MM.1S (cell line): ENCODE data around the gene SLC9A3.

Experiments used
- DNase-seq: peaks from one replicate; pipeline ENCODE4 v3.0.0-alpha.2; 2015
- H2AFZ ChIP-seq: fragments of 300-600 bp; sonication (generic); 2 replicates; pipeline ENCODE4 v1.6.0; 2016; ENCODE audit warnings: antibody characterized with exemption, low read length
- H3F3A ChIP-seq: fragments of 300-600 bp; sonication (generic); 2 replicates; pipeline ENCODE4 v1.6.1; 2016; ENCODE audit warnings: mild to moderate bottlenecking, antibody characterized with exemption, low read length, moderate library complexity, mixed read lengths; ENCODE audit not compliant: insufficient read depth
- H3K27ac ChIP-seq: fragments of 300-600 bp; sonication (generic); 2 replicates; pipeline ENCODE4 v1.5.1; 2016; ENCODE audit warnings: mild to moderate bottlenecking, low read length
- H3K27me3 ChIP-seq: fragments of 300-600 bp; sonication (generic); replicated peaks from 2 replicates; pipeline ENCODE4 v1.6.0; 2016; ENCODE audit warnings: low read length; ENCODE audit not compliant: insufficient read depth
- H3K36me3 ChIP-seq: fragments of 300-600 bp; sonication (generic); replicated peaks from 2 replicates; pipeline ENCODE4 v1.6.1; 2016; ENCODE audit warnings: mild to moderate bottlenecking, low read length, mixed read lengths; ENCODE audit not compliant: insufficient read depth
- H3K4me1 ChIP-seq: fragments of 300-600 bp; sonication (generic); 2 replicates; pipeline ENCODE4 v1.6.1; 2016; ENCODE audit warnings: low read length, mixed read lengths
- H3K4me2 ChIP-seq: fragments of 300-600 bp; sonication (generic); 2 replicates; pipeline ENCODE4 v1.6.0; 2016; ENCODE audit warnings: low read depth, low read length
- H3K4me3 ChIP-seq: fragments of 300-600 bp; sonication (generic); 2 replicates; pipeline ENCODE4 v1.5.1; 2016; ENCODE audit warnings: low read length, mixed read lengths
- H3K79me2 ChIP-seq: fragments of 300-600 bp; sonication (generic); 2 replicates; pipeline ENCODE4 v1.6.1; 2016; ENCODE audit warnings: mixed run types, low read length, mixed read lengths
- H3K9ac ChIP-seq: fragments of 300-600 bp; sonication (generic); 2 replicates; pipeline ENCODE4 v1.6.1; 2016; ENCODE audit warnings: low read length, mixed read lengths
- H3K9me2 ChIP-seq: fragments of 300-600 bp; sonication (generic); replicated peaks from 2 replicates; pipeline ENCODE4 v1.6.1; 2016; ENCODE audit warnings: mild to moderate bottlenecking, low read length, mixed read lengths; ENCODE audit not compliant: insufficient read depth
- H3K9me3 ChIP-seq: fragments of 300-600 bp; sonication (generic); replicated peaks from 2 replicates; pipeline ENCODE4 v1.6.1; 2016; ENCODE audit warnings: mild to moderate bottlenecking, low read length, mixed read lengths; ENCODE audit not compliant: insufficient read depth
- H4K20me1 ChIP-seq: fragments of 300-600 bp; sonication (generic); 2 replicates; pipeline ENCODE4 v1.6.1; 2016; ENCODE audit warnings: mild to moderate bottlenecking, low read length, moderate library complexity, mixed read lengths; ENCODE audit not compliant: insufficient read depth
- EZH2 ChIP-seq: fragments of 300-600 bp; sonication (generic); optimal IDR thresholded peaks from 2 replicates; pipeline ENCODE3; 2017; ENCODE audit warnings: low read depth, mild to moderate bottlenecking, antibody characterized with exemption, low read length, mixed read lengths
- EZH2phosphoT487 ChIP-seq: fragments of 300-600 bp; sonication (generic); IDR thresholded peaks from 2 replicates; pipeline ENCODE4 v1.6.1; 2018; ENCODE audit warnings: antibody characterized with exemption, low read length
- TF ChIP-seq, protein P1 (sequence below): fragments of 300-600 bp; sonication (generic); IDR thresholded peaks from 2 replicates; pipeline ENCODE4 v1.5.1; 2016; ENCODE audit warnings: antibody characterized with exemption, low read length, mixed read lengths

The SLC9A3 gene

DNA sequence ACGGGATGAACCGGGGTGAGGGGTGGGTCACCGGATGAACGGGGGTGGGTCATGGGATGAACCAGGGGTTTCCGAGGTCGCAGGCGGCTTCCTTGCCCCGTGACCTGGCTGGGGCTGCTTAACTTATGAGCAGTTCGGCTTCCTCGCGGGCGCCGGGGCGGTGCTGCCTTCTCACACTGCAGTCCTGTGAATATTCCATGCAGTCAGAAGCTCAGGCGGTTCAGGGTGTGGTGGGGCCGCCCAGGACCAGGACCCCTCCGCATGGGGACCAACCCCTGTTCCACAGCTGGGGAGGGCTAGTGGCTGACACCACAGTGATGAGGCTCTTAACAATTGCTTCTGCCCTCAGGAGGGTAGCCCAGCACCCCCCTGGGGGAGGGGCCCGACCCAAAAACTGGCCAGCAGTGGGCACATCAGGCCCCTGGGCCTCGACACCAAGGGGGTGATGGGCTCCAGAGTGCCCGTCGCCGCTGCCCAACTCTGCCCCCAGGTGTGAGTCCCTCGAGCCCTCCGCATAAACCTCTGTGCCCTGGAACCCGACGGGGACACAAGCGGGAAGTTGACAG, 30.9 kb upstream of the SLC9A3 start:
- TF ChIP-seq, protein P1, sequence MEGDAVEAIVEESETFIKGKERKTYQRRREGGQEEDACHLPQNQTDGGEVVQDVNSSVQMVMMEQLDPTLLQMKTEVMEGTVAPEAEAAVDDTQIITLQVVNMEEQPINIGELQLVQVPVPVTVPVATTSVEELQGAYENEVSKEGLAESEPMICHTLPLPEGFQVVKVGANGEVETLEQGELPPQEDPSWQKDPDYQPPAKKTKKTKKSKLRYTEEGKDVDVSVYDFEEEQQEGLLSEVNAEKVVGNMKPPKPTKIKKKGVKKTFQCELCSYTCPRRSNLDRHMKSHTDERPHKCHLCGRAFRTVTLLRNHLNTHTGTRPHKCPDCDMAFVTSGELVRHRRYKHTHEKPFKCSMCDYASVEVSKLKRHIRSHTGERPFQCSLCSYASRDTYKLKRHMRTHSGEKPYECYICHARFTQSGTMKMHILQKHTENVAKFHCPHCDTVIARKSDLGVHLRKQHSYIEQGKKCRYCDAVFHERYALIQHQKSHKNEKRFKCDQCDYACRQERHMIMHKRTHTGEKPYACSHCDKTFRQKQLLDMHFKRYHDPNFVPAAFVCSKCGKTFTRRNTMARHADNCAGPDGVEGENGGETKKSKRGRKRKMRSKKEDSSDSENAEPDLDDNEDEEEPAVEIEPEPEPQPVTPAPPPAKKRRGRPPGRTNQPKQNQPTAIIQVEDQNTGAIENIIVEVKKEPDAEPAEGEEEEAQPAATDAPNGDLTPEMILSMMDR, result no peak
- TF ChIP-seq EZH2, result no peak
- TF ChIP-seq EZH2phosphoT487, result no peak
- H3K9me2 ChIP-seq, result no peaks in the 10 kb centered on the region

GRCh38 chr5:554284-554988, 30.2 kb upstream of the SLC9A3 start:
- no peaks in the 10 kb centered on the region for H3K9me3 ChIP-seq
- TF ChIP-seq EZH2phosphoT487 (no peak), EZH2 (no peak)
- TF ChIP-seq, protein P1, result no peak
- peaks cover 22% of the 10 kb centered on the region for H3K27me3 ChIP-seq
- H3K9ac ChIP-seq, result no peak overlapping the region
- no peak overlapping the region for H3K27ac ChIP-seq
- no peaks in the 10 kb centered on the region for H4K20me1 ChIP-seq
- no peaks in the 10 kb centered on the region for H3K36me3 ChIP-seq
- no peaks in the 10 kb centered on the region for H3K4me1 ChIP-seq
- no peaks in the 10 kb centered on the region for H3K79me2 ChIP-seq
- DNase-seq, result no peak
- no peaks in the 10 kb centered on the region for H3F3A ChIP-seq
- H3K4me3 ChIP-seq, result no peak overlapping the region
- no peak overlapping the region for H3K4me2 ChIP-seq
- H2AFZ ChIP-seq, result no peak overlapping the region
- no peaks in the 10 kb centered on the region for H3K9me2 ChIP-seq

More for the DNA sequence above, 30.9 kb upstream of the SLC9A3 start:
- Histone ChIP-seq H3K27me3 (peaks cover 22% of the 10 kb centered on the region), H3K9me3 (no peaks in the 10 kb centered on the region), H3K4me3 (no peak overlapping the region), H3F3A (no peaks in the 10 kb centered on the region), H3K79me2 (no peaks in the 10 kb centered on the region), H4K20me1 (no peaks in the 10 kb centered on the region), H2AFZ (no peak overlapping the region), H3K36me3 (no peaks in the 10 kb centered on the region), H3K4me1 (no peaks in the 10 kb centered on the region), H3K9ac (no peak overlapping the region), H3K4me2 (no peak overlapping the region), H3K27ac (no peak overlapping the region)
- DNase-seq, result no peak

DNA sequence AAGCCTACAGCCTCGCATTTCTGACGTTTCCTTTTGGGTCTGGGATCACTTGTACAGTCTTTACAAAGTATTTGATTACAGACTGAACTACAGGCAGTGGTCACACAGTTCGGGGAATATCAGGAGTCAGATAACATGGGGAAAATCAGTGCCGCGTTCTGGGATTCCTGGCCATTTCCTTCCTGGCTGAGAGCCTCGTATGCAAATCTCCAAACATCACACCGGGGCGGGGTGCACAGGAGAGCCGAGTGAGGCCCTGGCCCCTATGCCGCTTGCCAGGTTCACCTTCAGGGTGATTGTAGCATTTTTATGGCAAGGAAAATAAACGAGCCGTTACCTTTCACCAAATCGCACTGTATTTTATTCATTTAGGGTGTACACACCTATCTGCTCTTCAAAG, 29.6 kb upstream of the SLC9A3 start:
- H4K20me1 ChIP-seq, result no peaks in the 10 kb centered on the region
- H3K9ac ChIP-seq, result no peak overlapping the region
- H2AFZ ChIP-seq, result no peak overlapping the region
- no peak for DNase-seq
- H3K79me2 ChIP-seq, result no peaks in the 10 kb centered on the region
- no peak overlapping the region for H3K4me2 ChIP-seq
- H3K27me3 ChIP-seq, result peaks cover 22% of the 10 kb centered on the region
- H3K4me3 ChIP-seq, result no peak overlapping the region
- no peaks in the 10 kb centered on the region for H3K9me3 ChIP-seq
- H3K36me3 ChIP-seq, result no peaks in the 10 kb centered on the region
- no peaks in the 10 kb centered on the region for H3K4me1 ChIP-seq
- H3K27ac ChIP-seq, result no peak overlapping the region
- no peaks in the 10 kb centered on the region for H3F3A ChIP-seq
- no peaks in the 10 kb centered on the region for H3K9me2 ChIP-seq
- no peak for TF ChIP-seq EZH2phosphoT487
- TF ChIP-seq, protein P1, result no peak
- TF ChIP-seq EZH2, result no peak
